Sigmoid colon (tissue), 4 donors: Measurements from ENCODE around the gene GALNT12.

Experiments
- EP300 ChIP-seq, 4 donors: sonication (generic); formaldehyde crosslinking; IDR thresholded peaks; one replicate each; pipeline ENCODE4 v1.6.1; 2017; ENCODE audit warnings: antibody characterized with exemption in 4 of 4
- POLR2AphosphoS5 ChIP-seq, 4 donors: sonication (generic); formaldehyde crosslinking; IDR thresholded peaks; one replicate each; pipeline ENCODE4 v1.6.1; 2017; ENCODE audit warnings: antibody characterized with exemption in 4 of 4
- TF ChIP-seq, protein P1 (sequence below), 4 experiments: fragments of 450-650 bp in 3 of 4; fragments of 200-600 bp in 1 of 4; IDR thresholded peaks; one replicate each; pipeline ENCODE4 v1.5.1; 2016 to 2019; ENCODE audit warnings: antibody characterized with exemption in 4 of 4, mild to moderate bottlenecking in 3 of 4, moderate library complexity in 2 of 4

DNA sequence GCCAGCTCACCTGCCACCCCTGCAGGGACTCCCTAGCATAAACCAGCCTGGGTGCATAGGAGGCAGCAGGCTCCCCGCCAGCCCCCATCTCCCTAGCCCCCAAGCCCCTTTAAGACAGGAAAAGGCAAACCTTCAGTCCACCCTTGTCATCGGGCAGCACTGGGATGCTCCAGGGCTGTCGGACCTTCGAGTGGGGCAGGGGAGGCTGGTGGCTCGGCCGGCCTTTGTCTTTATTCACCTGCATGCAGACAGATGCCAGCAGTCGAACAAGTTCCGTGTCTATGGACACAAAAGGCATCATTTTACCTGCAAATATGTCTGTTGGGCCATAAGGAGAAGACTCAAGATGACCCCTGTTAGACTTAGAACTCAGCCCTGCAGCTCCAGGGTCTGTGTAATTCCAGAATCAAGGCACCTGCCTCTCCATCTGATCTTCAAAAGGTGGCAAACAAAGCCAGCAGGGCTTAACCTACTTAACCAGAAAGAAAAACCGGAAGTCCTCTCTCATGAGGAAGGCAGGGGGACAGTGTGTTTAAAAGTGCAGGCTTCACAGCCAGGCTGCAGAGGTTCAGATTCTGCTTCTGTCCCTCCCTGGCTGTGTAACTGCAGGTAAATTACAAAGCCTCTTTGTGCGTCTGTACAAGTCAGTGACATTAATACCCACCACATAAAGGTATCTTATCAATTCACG, 27.3 kb upstream of the GALNT12 start:
- TF ChIP-seq, protein P1, sequence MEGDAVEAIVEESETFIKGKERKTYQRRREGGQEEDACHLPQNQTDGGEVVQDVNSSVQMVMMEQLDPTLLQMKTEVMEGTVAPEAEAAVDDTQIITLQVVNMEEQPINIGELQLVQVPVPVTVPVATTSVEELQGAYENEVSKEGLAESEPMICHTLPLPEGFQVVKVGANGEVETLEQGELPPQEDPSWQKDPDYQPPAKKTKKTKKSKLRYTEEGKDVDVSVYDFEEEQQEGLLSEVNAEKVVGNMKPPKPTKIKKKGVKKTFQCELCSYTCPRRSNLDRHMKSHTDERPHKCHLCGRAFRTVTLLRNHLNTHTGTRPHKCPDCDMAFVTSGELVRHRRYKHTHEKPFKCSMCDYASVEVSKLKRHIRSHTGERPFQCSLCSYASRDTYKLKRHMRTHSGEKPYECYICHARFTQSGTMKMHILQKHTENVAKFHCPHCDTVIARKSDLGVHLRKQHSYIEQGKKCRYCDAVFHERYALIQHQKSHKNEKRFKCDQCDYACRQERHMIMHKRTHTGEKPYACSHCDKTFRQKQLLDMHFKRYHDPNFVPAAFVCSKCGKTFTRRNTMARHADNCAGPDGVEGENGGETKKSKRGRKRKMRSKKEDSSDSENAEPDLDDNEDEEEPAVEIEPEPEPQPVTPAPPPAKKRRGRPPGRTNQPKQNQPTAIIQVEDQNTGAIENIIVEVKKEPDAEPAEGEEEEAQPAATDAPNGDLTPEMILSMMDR (IDR thresholded peaks at IDR 0.05): no peak
- TF ChIP-seq POLR2AphosphoS5 (IDR thresholded peaks at IDR 0.05): no peak
- no peak for TF ChIP-seq EP300 (IDR thresholded peaks at IDR 0.05)
